Activated CD4-positive, alpha-beta memory T cell treated with anti-CD3 and anti-CD28 coated beads for 36 hours (primary cell): Measurements from ENCODE around the gene SLC2A4. TPM values are rescaled to one million over a fixed set of nuclear protein-coding genes. Genes with fewer than 3 reads are reported as not detected.

Source experiments
- CTCF ChIA-PET: fragments of 350-600 bp; sonication (Branson Sonifier 250); formaldehyde crosslinking; loops from one replicate; lab custom pipeline; 2021; ENCODE audit warnings: antibody characterized with exemption, inconsistent platforms; lab: Charles Lee
- POLR2A ChIA-PET: fragments of 350-600 bp; sonication (Branson Sonifier 250); formaldehyde crosslinking; loops from one replicate; lab custom pipeline; 2021; ENCODE audit warnings: antibody characterized with exemption; lab: Charles Lee
- DNase-seq: peaks from one replicate; pipeline ENCODE4 v3.0.0-alpha.2; 2020
- H3K27ac Mint-ChIP-seq: one replicate; pipeline ENCODE4 v1.8.0; 2021; ENCODE audit warnings: mixed read lengths
- H3K27me3 Mint-ChIP-seq: one replicate; pipeline ENCODE4 v1.8.0; 2021; ENCODE audit warnings: mixed read lengths
- H3K36me3 Mint-ChIP-seq: one replicate; pipeline ENCODE4 v1.8.0; 2021; ENCODE audit warnings: mixed read lengths
- H3K4me1 Mint-ChIP-seq: one replicate; pipeline ENCODE4 v1.8.0; 2021; ENCODE audit warnings: low read depth, mixed read lengths
- H3K4me3 Mint-ChIP-seq: one replicate; pipeline ENCODE4 v1.8.0; 2021; ENCODE audit warnings: mild to moderate bottlenecking, mixed read lengths
- H3K9me3 Mint-ChIP-seq: one replicate; pipeline ENCODE4 v1.8.0; 2021; ENCODE audit warnings: mixed read lengths
- intact Hi-C: fragments of 100-400 bp; cut with micrococcal nuclease; formaldehyde crosslinking; loops from one replicate; pipeline ENCODE4 v1.15.1; 2023
- total RNA-seq, 2 experiments: library from RNA; stranded (reverse); gene quantifications; one replicate each; pipeline ENCODE4 v1.2.3, GENCODE V29; 2021

The SLC2A4 gene
- total RNA-seq, 2 experiments from 2014 or later = 0.15 to 0.19 TPM

- Mint-ChIP-seq H3K4me3 (peak overlapping the region; percentile 65), H3K9me3 (no peaks in the 10 kb centered on the region), H3K4me1 (peaks cover 12% of the 10 kb centered on the region), H3K27ac (no peak overlapping the region), H3K36me3 (no peaks in the 10 kb centered on the region), H3K27me3 (peaks cover 16% of the 10 kb centered on the region)
- intact Hi-C loops = loop anchor here (1.0 to 5.0 kb wide), 4 partner anchors 16 to 155 kb away; partner anchors contain the start of genes KCTD11, PLSCR3 and TMEM102
- CTCF ChIA-PET = interaction anchor here (0.6 to 8.4 kb wide), 18 partner anchors 11 to 1938 kb away, joined by 3 to 145 read pairs (median 4); partner anchors contain the start of genes NEURL4 and PLSCR3
- DNase-seq = peak; percentile 91
- POLR2A ChIA-PET = no interaction called here
Observed at GRCh38 chr17:7280519-7281073, 922 bp upstream of the SLC2A4 start.

GRCh38 chr17:7281953-7282751, 634 bp downstream of the SLC2A4 start:
- no peaks in the 10 kb centered on the region for H3K36me3 Mint-ChIP-seq
- H3K27ac Mint-ChIP-seq = no peak overlapping the region
- no peak for DNase-seq
- no peaks in the 10 kb centered on the region for H3K9me3 Mint-ChIP-seq
- peaks cover 19% of the 10 kb centered on the region for H3K27me3 Mint-ChIP-seq
- POLR2A ChIA-PET = interaction anchor here (0.8 kb wide), 1 partner anchor 22 kb away, joined by 4 read pairs; no protein-coding TSS in a partner anchor
- peak overlapping the region; percentile 65 for H3K4me3 Mint-ChIP-seq
- CTCF ChIA-PET = interaction anchor here (1.0 to 8.4 kb wide), 6 partner anchors 11 to 155 kb away, joined by 3 to 145 read pairs (median 7); partner anchors contain the start of gene NEURL4
- intact Hi-C loops = loop anchor here (5.0 kb wide), 1 partner anchor 110 kb away; the partner anchor contains the start of gene PLSCR3
- peaks cover 12% of the 10 kb centered on the region for H3K4me1 Mint-ChIP-seq

DNA sequence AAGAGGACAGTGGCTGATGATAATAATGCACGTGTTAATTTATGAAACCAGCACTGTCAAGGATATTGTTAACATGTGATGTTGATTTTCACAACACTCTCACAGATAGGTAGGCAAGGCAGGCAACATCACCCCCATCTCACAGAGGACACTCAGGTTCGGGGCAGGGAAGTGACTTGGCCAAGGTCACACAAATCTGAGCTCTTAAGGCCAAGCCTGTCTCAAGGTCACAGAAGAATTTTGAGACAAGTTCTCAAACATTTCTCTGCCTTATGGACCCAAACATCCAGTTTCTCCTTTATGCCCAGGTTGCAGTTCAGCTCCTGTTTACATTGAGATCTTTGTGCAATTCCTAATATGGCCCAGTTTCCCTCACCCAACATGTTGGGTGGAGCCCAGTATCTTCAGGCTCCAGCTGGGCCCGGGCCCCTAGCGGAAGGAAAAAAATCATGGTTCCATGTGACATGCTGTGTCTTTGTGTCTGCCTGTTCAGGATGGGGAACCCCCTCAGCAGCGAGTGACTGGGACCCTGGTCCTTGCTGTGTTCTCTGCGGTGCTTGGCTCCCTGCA, 1.3 kb downstream of the SLC2A4 start:
- POLR2A ChIA-PET = interaction anchor here (0.5 to 0.8 kb wide), 2 partner anchors 23 to 94 kb away, joined by 3 to 4 read pairs; no protein-coding TSS in a partner anchor
- H3K36me3 Mint-ChIP-seq = no peaks in the 10 kb centered on the region
- H3K4me1 Mint-ChIP-seq = peaks cover 12% of the 10 kb centered on the region
- H3K4me3 Mint-ChIP-seq = no peak overlapping the region
- no peak overlapping the region for H3K27ac Mint-ChIP-seq
- H3K27me3 Mint-ChIP-seq = peaks cover 19% of the 10 kb centered on the region
- H3K9me3 Mint-ChIP-seq = no peaks in the 10 kb centered on the region
- CTCF ChIA-PET = interaction anchor here (1.0 to 8.4 kb wide), 4 partner anchors 15 to 154 kb away, joined by 3 to 145 read pairs (median 6); no protein-coding TSS in a partner anchor
- intact Hi-C loops = loop anchor here (5.0 kb wide), 1 partner anchor 109 kb away; the partner anchor contains the start of gene PLSCR3
- no peak for DNase-seq

DNA sequence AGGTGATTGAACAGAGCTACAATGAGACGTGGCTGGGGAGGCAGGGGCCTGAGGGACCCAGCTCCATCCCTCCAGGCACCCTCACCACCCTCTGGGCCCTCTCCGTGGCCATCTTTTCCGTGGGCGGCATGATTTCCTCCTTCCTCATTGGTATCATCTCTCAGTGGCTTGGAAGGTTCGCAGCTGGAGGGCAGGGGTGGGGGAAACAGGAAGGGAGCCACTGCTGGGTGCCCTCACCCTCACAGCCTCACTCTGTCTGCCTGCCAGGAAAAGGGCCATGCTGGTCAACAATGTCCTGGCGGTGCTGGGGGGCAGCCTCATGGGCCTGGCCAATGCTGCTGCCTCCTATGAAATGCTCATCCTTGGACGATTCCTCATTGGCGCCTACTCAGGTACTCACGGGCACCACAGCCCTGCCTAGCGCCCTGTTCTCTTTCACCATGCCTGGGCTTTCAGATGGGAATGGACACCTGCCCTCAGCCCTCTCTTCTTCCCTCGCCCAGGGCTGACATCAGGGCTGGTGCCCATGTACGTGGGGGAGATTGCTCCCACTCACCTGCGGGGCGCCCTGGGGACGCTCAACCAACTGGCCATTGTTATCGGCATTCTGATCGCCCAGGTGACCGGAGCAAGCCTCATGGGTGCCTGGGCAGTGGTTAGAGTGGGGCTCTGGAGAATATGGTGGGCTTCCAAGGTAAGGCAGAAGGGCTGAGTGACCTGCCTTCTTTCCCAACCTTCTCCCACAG, 2.1 kb downstream of the SLC2A4 start:
- no peak for DNase-seq
- peaks cover 12% of the 10 kb centered on the region for H3K4me1 Mint-ChIP-seq
- H3K27ac Mint-ChIP-seq = no peak overlapping the region
- ChIA-PET POLR2A (no interaction called here), CTCF (interaction anchor here (1.1 to 8.4 kb wide), 3 partner anchors 14 to 153 kb away, joined by 3 to 145 read pairs (median 5); no protein-coding TSS in a partner anchor)
- no peaks in the 10 kb centered on the region for H3K36me3 Mint-ChIP-seq
- no peak overlapping the region for H3K4me3 Mint-ChIP-seq
- H3K9me3 Mint-ChIP-seq = no peaks in the 10 kb centered on the region
- intact Hi-C loops = loop anchor here (5.0 kb wide), 1 partner anchor 109 kb away; the partner anchor contains the start of gene PLSCR3
- H3K27me3 Mint-ChIP-seq = peaks cover 19% of the 10 kb centered on the region

- Mint-ChIP-seq H3K4me3 (no peak overlapping the region), H3K4me1 (peaks cover 12% of the 10 kb centered on the region), H3K27me3 (peaks cover 20% of the 10 kb centered on the region), H3K36me3 (no peaks in the 10 kb centered on the region), H3K27ac (no peak overlapping the region), H3K9me3 (no peaks in the 10 kb centered on the region)
- CTCF ChIA-PET = interaction anchor here (0.6 to 8.4 kb wide), 3 partner anchors 13 to 276 kb away, joined by 3 to 145 read pairs (median 5); no protein-coding TSS in a partner anchor
- no peak for DNase-seq
- intact Hi-C loops = loop anchor here (5.0 kb wide), 1 partner anchor 107 kb away; the partner anchor contains the start of gene PLSCR3
- POLR2A ChIA-PET = interaction anchor here (0.6 kb wide), 1 partner anchor 231 kb away, joined by 3 read pairs; no protein-coding TSS in a partner anchor
Observed at GRCh38 chr17:7284911-7285310, 3.4 kb downstream of the SLC2A4 start.

- Mint-ChIP-seq H3K4me1 (peaks cover 11% of the 10 kb centered on the region), H3K36me3 (no peaks in the 10 kb centered on the region), H3K27me3 (peaks cover 21% of the 10 kb centered on the region), H3K4me3 (no peak overlapping the region), H3K9me3 (no peaks in the 10 kb centered on the region), H3K27ac (no peak overlapping the region)
- ChIA-PET CTCF (interaction anchor here (0.9 to 8.4 kb wide), 3 partner anchors 12 to 151 kb away, joined by 3 to 145 read pairs (median 3); no protein-coding TSS in a partner anchor), POLR2A (interaction anchor here (0.6 kb wide), 1 partner anchor 232 kb away, joined by 3 read pairs; no protein-coding TSS in a partner anchor)
- intact Hi-C loops = no loop called here
- DNase-seq = no peak
Observed at GRCh38 chr17:7285679-7286078, 4.2 kb downstream of the SLC2A4 start.

GRCh38 chr17:7289256-7290032, 7.9 kb downstream of the SLC2A4 start:
- Mint-ChIP-seq H3K4me3 (no peak overlapping the region), H3K4me1 (peaks cover 5% of the 10 kb centered on the region), H3K27ac (no peak overlapping the region), H3K27me3 (peaks cover 17% of the 10 kb centered on the region), H3K9me3 (no peaks in the 10 kb centered on the region), H3K36me3 (no peaks in the 10 kb centered on the region)
- no peak for DNase-seq
- POLR2A ChIA-PET = interaction anchor here (0.6 kb wide), 1 partner anchor 283 kb away, joined by 3 read pairs; no protein-coding TSS in a partner anchor
- intact Hi-C loops = no loop called here
- CTCF ChIA-PET = interaction anchor here (0.8 to 1.0 kb wide), 2 partner anchors 7 to 243 kb away, joined by 3 read pairs; no protein-coding TSS in a partner anchor

DNA sequence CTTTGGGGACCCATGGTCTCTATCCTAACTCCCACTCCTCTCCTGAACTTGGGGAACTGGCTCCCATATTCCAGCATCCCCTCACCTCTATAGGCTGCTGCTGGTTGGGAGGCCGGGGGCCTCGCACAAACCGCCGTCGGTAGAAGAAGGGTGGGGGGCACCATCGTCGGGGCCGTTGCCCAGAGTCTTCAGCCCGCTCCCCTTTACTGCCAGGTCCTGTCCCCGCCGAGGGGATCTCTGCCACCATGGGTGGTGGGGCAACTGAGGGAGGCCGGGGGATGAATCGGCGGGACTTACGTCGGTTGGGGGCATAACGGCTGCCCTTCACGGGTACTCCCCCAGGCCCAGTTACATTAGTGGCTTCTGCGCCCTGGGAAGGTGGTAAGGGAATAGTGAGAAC, 8.6 kb downstream of the SLC2A4 start:
- no peaks in the 10 kb centered on the region for H3K36me3 Mint-ChIP-seq
- intact Hi-C loops = no loop called here
- ChIA-PET POLR2A (no interaction called here), CTCF (no interaction called here)
- no peak for DNase-seq
- H3K27ac Mint-ChIP-seq = no peak overlapping the region
- peaks cover 20% of the 10 kb centered on the region for H3K27me3 Mint-ChIP-seq
- H3K9me3 Mint-ChIP-seq = no peaks in the 10 kb centered on the region
- H3K4me1 Mint-ChIP-seq = peaks cover 8% of the 10 kb centered on the region
- no peak overlapping the region for H3K4me3 Mint-ChIP-seq

DNA sequence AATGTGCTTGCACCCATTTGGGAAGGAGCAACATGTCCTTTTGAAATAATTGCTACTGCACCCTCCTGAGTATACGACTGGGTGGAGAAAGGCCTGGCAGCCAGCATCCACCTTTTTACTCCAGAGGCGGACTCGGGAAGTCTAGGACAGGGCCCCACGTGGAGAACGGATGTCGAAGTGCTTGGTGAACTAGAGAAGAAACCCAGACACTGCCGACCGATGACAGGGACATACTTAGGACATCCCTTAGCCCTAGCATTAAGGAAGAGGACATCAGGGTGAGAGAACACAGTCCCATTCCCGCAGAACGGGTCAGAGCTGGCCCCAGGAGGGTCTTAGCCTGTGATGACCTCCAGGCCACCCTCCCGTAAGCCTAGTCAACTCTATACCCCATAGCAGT, 9.2 kb downstream of the SLC2A4 start:
- no peak for DNase-seq
- POLR2A ChIA-PET = no interaction called here
- intact Hi-C loops = no loop called here
- H3K27me3 Mint-ChIP-seq = peaks cover 24% of the 10 kb centered on the region
- no peaks in the 10 kb centered on the region for H3K9me3 Mint-ChIP-seq
- no peak overlapping the region for H3K27ac Mint-ChIP-seq
- CTCF ChIA-PET = no interaction called here
- no peak overlapping the region for H3K4me3 Mint-ChIP-seq
- no peaks in the 10 kb centered on the region for H3K36me3 Mint-ChIP-seq
- peaks cover 11% of the 10 kb centered on the region for H3K4me1 Mint-ChIP-seq

DNA sequence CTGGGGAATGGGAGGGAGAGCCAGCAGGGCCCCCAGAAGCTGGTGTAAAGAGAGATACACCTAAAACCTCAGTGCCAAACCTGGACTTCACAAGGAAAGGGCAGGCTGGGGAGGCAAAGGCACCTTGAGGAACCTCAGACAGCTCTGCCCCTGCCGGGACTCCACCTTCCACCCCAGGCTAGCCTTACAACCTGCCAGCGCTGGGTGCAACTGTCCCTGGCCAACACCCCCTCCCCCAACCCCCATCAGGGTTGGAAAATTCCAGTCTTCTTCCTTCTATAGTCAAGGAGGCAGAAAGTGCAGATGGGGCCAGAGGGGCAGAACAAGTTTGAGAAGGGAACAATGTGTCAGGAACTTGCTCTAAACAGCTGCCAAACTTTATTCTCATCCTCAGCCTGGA, 10.7 kb downstream of the SLC2A4 start:
- DNase-seq = no peak
- intact Hi-C loops = no loop called here
- Mint-ChIP-seq H3K36me3 (no peaks in the 10 kb centered on the region), H3K27me3 (peaks cover 28% of the 10 kb centered on the region), H3K4me1 (peaks cover 21% of the 10 kb centered on the region), H3K4me3 (no peak overlapping the region), H3K9me3 (no peaks in the 10 kb centered on the region), H3K27ac (no peak overlapping the region)
- ChIA-PET POLR2A (interaction anchor here (0.6 kb wide), 1 partner anchor 244 kb away, joined by 3 read pairs; no protein-coding TSS in a partner anchor), CTCF (interaction anchor here (0.9 to 1.6 kb wide), 3 partner anchors 12 to 246 kb away, joined by 3 read pairs; no protein-coding TSS in a partner anchor)
